CD4-positive, alpha-beta T cell (primary cell): ENCODE measurements around the gene CC2D2A. TPM values are rescaled to one million over a fixed set of nuclear protein-coding genes. Genes with fewer than 3 reads are reported as not detected.

Experiments used
- ATAC-seq: fragments of 200-7000 bp; cut with Tn5 transposase; one replicate; pipeline ENCODE4 v1.10.0; 2022; ENCODE audit warnings: mild to moderate bottlenecking; ENCODE audit not compliant: poor library complexity
- CTCF ChIA-PET: fragments of 350-600 bp; sonication (Branson Sonifier 250); formaldehyde crosslinking; loops from one replicate; lab custom pipeline; 2021; ENCODE audit warnings: antibody characterized with exemption, inconsistent platforms; lab: Charles Lee
- POLR2A ChIA-PET: fragments of 350-600 bp; sonication (Branson Sonifier 250); formaldehyde crosslinking; loops from one replicate; lab custom pipeline; 2021; ENCODE audit warnings: antibody characterized with exemption, inconsistent platforms; lab: Charles Lee
- DNase-seq, 14 experiments: peaks; one replicate each; pipeline ENCODE4 v3.0.0-alpha.2; 2013 to 2020; ENCODE audit warnings: mixed read lengths in 2 of 14
- H3K27ac ChIP-seq, 2 donors: one replicate each; pipeline versions ENCODE4 v1.5.1 to v1.7.0; 2013; ENCODE audit warnings: low read length in 2 of 2, low read depth in 1 of 2, mild to moderate bottlenecking in 1 of 2
- H3K27me3 ChIP-seq, 2 experiments: 1 replicate in 1 of 2; 2 replicates in 1 of 2; pipeline versions ENCODE4 v1.6.1 to v1.7.0; 2013; ENCODE audit warnings: low read length in 2 of 2, control low read depth in 1 of 2, mild to moderate bottlenecking in 1 of 2, moderate library complexity in 1 of 2; ENCODE audit not compliant: insufficient read depth in 2 of 2, control insufficient read depth in 1 of 2
- H3K36me3 ChIP-seq: one replicate; pipeline ENCODE4 v1.6.1; 2013; ENCODE audit warnings: low read length, control low read depth; ENCODE audit not compliant: insufficient read depth
- H3K4me1 ChIP-seq: one replicate; pipeline ENCODE4 v1.6.1; 2013; ENCODE audit warnings: low read length, control low read depth; ENCODE audit not compliant: insufficient read depth
- H3K4me3 ChIP-seq: one replicate; pipeline ENCODE4 v1.5.1; 2013; ENCODE audit warnings: mild to moderate bottlenecking, low read length, moderate library complexity
- H3K9me3 ChIP-seq, 2 experiments: 1 replicate in 1 of 2; 2 replicates in 1 of 2; pipeline versions ENCODE4 v1.6.1 to v1.7.0; 2013; ENCODE audit warnings: low read length in 2 of 2, mild to moderate bottlenecking in 2 of 2, control low read depth in 1 of 2, moderate library complexity in 1 of 2; ENCODE audit not compliant: control insufficient read depth in 1 of 2, insufficient read depth in 1 of 2
- H3K27ac Mint-ChIP-seq: one replicate; pipeline ENCODE4 v1.8.0; 2020; ENCODE audit warnings: mixed read lengths
- H3K27me3 Mint-ChIP-seq: one replicate; pipeline ENCODE4 v1.8.0; 2021; ENCODE audit warnings: mixed read lengths
- H3K36me3 Mint-ChIP-seq: one replicate; pipeline ENCODE4 v1.8.0; 2021; ENCODE audit warnings: low read depth, mixed read lengths
- H3K4me1 Mint-ChIP-seq: one replicate; pipeline ENCODE4 v1.8.0; 2021; ENCODE audit warnings: low read depth, mixed read lengths
- H3K4me3 Mint-ChIP-seq: one replicate; pipeline ENCODE4 v1.8.0; 2020; ENCODE audit warnings: mild to moderate bottlenecking, mixed read lengths
- H3K9me3 Mint-ChIP-seq: one replicate; pipeline ENCODE4 v1.8.0; 2020; ENCODE audit warnings: mixed read lengths
- CTCF ChIP-seq: fragments of 200-600 bp; IDR thresholded peaks from one replicate; pipeline ENCODE4 v1.8.0; 2022; ENCODE audit warnings: antibody characterized with exemption, mild to moderate bottlenecking
- intact Hi-C, 2 experiments: fragments of 100-400 bp; cut with DNase I in 1 of 2; cut with micrococcal nuclease in 1 of 2; formaldehyde crosslinking; loops; one replicate each; pipeline versions ENCODE4 v1.15.1 to v1.9.0; 2023 to 2025; cut with DNase I, micrococcal nuclease
- total RNA-seq, 174 experiments: library from RNA in 2 of 174; stranded (reverse) in 2 of 174; gene quantifications; one replicate each; pipeline ENCODE4 v1.2.3 and lab custom pipeline; 2021 to 2026

The CC2D2A gene
- total RNA-seq, 2 experiments from 2014 or later = not detected

GRCh38 chr4:15525080-15525479 lies 55.4 kb downstream of the CC2D2A start:
- Histone ChIP-seq H3K36me3 (no peaks in the 10 kb centered on the region), H3K27ac (no peak overlapping the region), H3K4me1 (no peaks in the 10 kb centered on the region), H3K4me3 (no peak overlapping the region), H3K27me3 (no peaks in the 10 kb centered on the region), H3K9me3 (no peaks in the 10 kb centered on the region)
- POLR2A ChIA-PET = no interaction called here
- CTCF ChIA-PET = no interaction called here
- Mint-ChIP-seq H3K4me3 (no peak overlapping the region), H3K36me3 (peaks cover 5% of the 10 kb centered on the region), H3K27ac (no peak overlapping the region), H3K4me1 (no peaks in the 10 kb centered on the region), H3K9me3 (no peaks in the 10 kb centered on the region), H3K27me3 (no peaks in the 10 kb centered on the region)
- DNase-seq (no peak), ATAC-seq (no peak)
- intact Hi-C loops = no loop called here
- no peak for TF ChIP-seq CTCF

GRCh38 chr4:15526924-15527592 lies 57.4 kb downstream of the CC2D2A start:
- no peak for DNase-seq
- no peaks in the 10 kb centered on the region for H3K9me3 Mint-ChIP-seq
- no peak for TF ChIP-seq CTCF
- H3K36me3 Mint-ChIP-seq = no peaks in the 10 kb centered on the region
- ATAC-seq = no peak
- Histone ChIP-seq H3K27me3 (no peaks in the 10 kb centered on the region), H3K27ac (no peak overlapping the region), H3K4me3 (no peak overlapping the region), H3K36me3 (no peaks in the 10 kb centered on the region), H3K9me3 (no peaks in the 10 kb centered on the region), H3K4me1 (no peaks in the 10 kb centered on the region)
- ChIA-PET CTCF (no interaction called here), POLR2A (no interaction called here)
- H3K27me3 Mint-ChIP-seq = no peaks in the 10 kb centered on the region
- no peak overlapping the region for H3K27ac Mint-ChIP-seq
- H3K4me3 Mint-ChIP-seq = no peak overlapping the region
- no peaks in the 10 kb centered on the region for H3K4me1 Mint-ChIP-seq
- intact Hi-C loops = no loop called here

- no peak overlapping the region for H3K4me3 ChIP-seq
- Mint-ChIP-seq H3K36me3 (peaks cover 3% of the 10 kb centered on the region), H3K27me3 (no peaks in the 10 kb centered on the region), H3K9me3 (no peaks in the 10 kb centered on the region), H3K27ac (no peak overlapping the region), H3K4me1 (no peaks in the 10 kb centered on the region), H3K4me3 (no peak overlapping the region)
- ChIA-PET POLR2A (no interaction called here), CTCF (no interaction called here)
- H3K9me3 ChIP-seq = no peaks in the 10 kb centered on the region
- DNase-seq (no peak), ATAC-seq (no peak)
- H3K36me3 ChIP-seq = no peaks in the 10 kb centered on the region
- no peaks in the 10 kb centered on the region for H3K4me1 ChIP-seq
- no peak for TF ChIP-seq CTCF
- H3K27ac ChIP-seq = no peak overlapping the region
- intact Hi-C loops = no loop called here
- no peaks in the 10 kb centered on the region for H3K27me3 ChIP-seq
These were observed 62.1 kb downstream of the CC2D2A start for GRCh38 chr4:15531792-15532191.
